ENCODE measurements around the gene THEMIS.

DNA sequence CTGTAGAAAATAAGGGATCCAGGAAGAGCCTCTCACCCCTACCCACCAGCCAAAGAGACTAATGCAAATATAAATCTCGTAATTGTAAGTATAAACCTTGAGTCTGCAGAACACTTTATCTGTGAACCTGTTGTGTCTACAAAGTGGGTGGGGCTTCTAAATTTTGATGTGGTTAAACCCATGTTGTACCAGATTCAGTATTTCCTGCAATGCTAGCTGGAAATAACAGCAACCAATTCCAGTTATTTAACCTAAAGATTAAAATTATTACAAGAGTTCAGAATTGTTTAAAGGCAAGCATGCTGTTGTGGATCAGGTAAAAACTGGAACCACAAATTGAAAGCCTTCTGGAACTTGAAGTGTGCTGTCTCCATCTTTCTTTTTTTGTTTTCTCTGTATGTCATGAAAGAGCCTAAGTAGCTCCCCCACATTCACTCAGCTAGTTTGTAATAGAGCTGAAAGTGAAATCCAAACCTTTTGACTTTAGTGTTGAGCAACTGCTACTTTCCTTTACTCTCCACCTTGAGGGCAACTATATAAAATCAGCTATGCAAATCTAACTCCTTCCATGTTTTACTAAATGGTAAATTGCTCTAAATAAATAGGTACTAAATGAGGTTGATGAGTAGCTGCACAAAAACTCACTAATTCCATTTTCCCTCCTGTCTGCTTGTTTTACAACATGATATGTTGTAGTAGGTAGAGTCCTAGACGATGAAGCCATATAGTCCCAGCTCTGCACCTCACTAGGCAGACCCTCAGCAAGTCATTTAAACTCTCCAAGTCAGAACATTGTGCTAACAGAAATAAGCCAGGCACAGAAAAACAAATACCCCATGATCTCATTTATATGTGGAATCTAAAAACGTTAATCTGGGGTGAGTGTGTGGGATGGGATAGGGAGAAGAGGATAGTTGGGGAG is 17.9 kb upstream of the THEMIS start:
- no peak for TF ChIP-seq EZH2phosphoT487 (IDR thresholded peaks at IDR 0.05; ENCODE audit: borderline replicate concordance, low read length)
- TF ChIP-seq, protein P1, sequence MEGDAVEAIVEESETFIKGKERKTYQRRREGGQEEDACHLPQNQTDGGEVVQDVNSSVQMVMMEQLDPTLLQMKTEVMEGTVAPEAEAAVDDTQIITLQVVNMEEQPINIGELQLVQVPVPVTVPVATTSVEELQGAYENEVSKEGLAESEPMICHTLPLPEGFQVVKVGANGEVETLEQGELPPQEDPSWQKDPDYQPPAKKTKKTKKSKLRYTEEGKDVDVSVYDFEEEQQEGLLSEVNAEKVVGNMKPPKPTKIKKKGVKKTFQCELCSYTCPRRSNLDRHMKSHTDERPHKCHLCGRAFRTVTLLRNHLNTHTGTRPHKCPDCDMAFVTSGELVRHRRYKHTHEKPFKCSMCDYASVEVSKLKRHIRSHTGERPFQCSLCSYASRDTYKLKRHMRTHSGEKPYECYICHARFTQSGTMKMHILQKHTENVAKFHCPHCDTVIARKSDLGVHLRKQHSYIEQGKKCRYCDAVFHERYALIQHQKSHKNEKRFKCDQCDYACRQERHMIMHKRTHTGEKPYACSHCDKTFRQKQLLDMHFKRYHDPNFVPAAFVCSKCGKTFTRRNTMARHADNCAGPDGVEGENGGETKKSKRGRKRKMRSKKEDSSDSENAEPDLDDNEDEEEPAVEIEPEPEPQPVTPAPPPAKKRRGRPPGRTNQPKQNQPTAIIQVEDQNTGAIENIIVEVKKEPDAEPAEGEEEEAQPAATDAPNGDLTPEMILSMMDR (IDR thresholded peaks at IDR 0.05; ENCODE audit: low read depth, low read length, poor library complexity, severe bottlenecking), result no peak
